GM21526 (cell line): ENCODE measurements around the gene PBX4.
A peak's percentile ranks its signal among the peaks of the same experiment; 100 is the strongest.
"Not testable (repeated sequence)": the region's sequence is repeated elsewhere in the genome, so short reads cannot be mapped to it uniquely, and the experiment has no call there.

ENCODE experiments used
- ATAC-seq: cut with Tn5 transposase; IDR thresholded peaks from one replicate; pipeline ENCODE4 v1.9.1; 2021; ENCODE audit warnings: moderate library complexity; ENCODE audit not compliant: unreplicated experiment, low FRiP score

PBX4 gene

DNA sequence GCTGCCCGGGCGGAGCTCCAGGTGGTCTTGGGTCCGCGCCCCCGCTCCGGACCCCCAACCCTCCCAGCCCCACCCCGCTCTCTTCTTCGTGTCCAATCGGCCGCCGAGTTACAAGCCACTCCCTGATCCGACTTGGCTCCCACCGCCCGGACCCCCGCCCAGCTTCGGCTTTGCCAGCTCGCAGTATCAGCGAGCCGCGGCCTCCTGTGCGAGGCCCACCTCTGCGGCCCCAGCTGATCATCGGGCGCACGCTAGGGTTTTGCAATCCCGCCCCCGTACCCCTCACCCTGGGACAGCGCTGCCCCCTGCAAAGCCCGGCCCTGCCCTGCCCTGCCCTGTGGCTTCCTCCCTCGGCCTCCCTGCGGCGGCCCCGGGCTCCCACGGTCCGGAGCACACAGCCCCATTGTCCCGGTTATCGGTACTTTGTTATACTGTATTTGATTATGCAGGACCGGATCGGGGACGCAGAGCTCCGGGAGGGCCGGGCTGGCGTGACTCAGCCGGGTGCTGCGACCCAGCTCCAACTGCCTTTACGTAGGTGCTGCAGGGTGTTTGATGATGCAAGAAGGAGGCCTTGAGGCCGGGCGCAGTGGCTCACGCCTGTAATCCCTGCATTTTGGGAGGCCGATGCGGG is 10.1 kb upstream of the PBX4 start:
- no peak for ATAC-seq

DNA sequence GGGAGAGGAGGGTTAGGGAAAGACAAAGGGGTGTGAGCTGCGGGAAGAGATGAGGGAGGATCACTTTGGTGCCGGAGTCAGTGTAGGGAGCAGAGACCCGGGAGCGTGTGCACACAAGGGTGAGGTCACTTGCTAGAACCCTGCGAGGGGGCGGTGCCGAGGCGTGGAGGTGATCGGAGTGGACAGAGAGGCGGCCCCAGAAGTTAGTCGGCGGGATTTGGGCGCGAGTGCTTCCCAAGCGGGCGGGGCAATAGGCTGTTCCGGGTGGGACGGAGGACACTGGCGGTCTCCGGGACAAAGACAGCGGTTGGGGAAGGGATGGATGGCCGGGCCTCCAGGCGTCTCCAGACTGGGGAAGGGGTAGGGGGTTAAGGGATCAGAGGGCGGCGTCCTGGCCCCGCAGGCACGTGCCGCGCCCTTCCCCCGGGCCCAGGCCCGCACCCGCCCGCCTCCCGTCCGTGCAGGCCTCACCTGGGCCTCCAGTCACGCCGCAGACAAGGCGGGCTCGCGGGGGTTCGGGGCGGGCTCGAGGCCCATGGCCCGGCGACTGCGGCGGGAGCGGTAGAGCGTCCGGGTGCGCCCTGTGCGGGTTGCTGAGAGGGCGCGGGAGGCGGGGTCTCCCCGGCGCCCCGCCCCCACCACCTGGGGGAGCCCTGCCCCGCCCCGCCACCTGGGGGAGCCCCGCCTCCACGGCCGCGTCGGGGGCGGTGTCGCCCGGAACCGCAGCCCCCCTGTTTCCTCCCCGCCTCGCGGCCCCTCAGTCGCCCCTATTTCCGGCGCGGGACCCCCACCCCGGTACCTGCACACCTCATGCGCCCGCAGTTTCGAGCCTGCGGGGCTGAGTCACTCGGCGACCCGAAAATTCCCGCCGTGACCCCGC is 9.4 kb upstream of the PBX4 start, which contains the start of gene LPAR2:
TSS of gene LPAR2 (minus strand) at position 600 of the 880 bp plus-strand sequence. CDS start 945 bp downstream, outside the sequence.
- ATAC-seq = no peak

DNA sequence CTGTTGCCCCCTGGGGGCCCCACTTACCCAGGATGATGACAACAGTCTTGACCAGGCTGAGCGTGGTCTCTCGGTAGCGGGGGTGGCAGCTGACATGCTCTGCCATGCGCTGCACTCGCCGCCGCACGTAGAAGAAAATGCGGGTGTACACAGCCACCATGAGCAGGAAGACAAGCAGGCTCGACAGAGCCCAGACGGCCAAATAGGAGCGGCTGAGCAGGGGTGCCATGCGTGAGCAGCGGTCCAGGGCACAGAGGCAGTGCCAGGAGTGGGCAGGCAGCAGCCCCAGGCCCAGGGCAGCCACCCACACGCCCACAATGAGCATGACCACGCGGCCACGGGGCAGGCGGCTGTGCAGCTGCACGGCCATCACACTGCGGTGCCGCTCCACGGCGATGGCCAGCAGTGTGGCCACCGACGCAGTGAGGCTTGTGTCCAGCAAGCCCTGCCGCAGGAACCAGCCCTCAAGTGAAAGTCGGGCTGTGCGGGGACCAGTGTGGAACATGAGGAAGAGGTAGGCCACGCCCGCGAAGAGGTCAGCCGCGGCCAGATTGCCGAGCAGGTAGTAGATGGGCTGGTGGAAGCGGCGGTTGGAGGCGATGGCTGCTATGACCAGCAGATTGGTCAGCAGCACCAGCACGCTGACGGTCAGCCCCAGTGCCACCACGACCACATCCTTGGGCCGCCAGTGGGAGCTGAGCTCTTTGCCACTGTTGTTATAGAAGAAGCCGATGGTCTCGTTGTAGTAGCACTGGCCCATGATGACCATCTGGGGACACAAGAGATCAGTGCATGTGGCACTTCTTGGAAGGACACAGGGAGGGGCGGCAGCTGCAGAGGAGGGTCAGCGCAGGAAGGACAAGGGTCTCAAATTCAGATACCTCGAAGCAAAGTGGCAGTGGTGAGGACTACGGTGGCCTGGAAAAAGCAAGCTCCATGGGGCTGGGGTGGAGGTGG is 8.3 kb upstream of the PBX4 start:
- ATAC-seq = no peak

DNA sequence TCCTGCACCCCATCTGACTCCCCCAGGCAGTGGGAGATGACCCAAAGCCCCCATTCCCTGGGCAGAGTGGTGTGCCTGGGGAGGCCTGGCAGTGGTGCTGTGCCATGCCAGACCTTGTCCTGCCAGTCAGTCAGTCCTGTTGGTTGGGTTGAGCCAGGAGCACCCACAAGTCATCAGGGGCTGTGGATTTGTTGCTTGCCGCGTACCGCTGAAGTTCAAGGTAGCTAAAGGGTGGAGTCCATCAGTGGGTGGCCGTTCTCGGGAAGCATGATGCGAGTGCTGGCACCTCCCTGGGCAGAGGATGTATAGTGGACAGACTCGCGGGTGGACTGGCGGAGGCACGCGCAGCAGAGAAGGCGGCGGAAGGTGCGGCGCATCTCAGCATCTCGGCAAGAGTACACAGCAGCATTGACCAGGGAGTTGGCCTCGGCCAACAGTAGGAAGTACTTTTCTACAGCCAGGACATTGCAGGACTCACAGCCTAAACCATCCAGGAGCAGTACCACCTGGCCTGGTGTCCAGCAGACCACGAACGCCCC is 5.6 kb upstream of the PBX4 start:
- no peak for ATAC-seq

DNA sequence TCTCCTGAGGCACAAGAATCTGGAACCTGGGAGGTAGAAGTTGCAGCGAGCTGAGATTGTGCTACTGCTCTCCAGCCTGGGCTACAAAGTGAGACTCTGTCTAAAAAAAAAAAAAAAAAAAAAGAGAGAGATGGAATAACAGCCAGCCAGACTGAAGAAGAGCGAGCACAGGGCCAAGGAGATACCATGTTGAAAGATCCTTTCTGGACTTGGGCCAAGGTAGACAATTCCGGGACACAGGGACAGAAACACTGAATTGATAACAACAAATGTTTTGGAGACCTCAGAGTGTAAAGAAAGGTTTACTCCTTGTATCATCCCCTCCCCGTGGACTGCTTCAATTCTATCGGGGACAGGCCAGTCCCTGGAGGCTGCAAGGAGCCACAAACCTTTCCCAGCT is 4.9 kb upstream of the PBX4 start:
- no peak for ATAC-seq

DNA sequence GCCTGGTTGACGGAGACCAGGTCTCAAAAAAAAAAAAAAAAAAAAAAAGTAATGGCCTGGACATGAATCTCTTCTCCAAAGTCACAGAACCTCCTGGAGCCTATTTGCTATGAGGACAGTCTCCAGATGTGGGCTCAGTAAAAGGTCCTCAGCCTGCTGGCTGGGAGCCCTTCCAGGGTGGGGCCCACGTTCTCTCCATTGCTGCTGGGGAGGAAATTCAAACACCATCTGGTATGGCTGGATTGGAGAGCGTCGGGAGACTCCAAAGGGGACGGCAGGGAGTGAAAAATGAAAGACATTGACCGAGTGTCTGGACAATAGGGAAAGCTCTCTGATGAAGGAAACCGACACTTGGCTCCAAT is 1.3 kb upstream of the PBX4 start:
- no peak for ATAC-seq

DNA sequence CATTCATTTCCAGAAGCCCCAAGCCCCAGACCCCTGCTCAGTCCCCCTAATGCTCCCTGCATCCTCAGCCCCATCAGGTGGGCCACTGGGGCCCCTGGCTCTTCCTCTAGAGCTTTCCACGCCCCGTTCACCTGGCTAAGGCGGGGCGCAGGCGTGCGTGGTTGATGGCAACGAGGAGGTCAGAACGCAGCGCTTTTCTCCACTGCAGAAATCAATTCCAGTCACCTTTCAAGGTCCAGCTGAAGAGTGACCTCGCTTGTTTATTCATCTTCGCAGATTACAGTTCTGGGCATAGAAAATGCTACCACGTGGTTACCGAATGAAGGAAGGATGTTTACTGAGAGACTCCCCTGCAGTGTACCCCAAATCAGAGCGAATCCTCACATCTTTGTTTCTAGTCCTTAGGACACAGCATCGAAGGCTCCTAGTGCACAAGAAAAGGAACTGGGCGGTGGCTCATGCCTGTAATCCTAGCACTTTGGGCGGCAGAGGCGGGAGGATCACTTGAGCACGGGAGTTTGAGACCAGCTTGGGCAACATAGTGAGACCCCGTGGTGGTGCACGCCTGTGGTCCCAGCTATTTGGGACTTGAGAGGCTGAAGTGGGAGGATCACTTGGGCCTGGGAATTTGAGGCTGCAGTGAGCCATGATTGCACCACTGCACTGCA is 828 bp upstream of the PBX4 start:
- ATAC-seq = no peak

DNA sequence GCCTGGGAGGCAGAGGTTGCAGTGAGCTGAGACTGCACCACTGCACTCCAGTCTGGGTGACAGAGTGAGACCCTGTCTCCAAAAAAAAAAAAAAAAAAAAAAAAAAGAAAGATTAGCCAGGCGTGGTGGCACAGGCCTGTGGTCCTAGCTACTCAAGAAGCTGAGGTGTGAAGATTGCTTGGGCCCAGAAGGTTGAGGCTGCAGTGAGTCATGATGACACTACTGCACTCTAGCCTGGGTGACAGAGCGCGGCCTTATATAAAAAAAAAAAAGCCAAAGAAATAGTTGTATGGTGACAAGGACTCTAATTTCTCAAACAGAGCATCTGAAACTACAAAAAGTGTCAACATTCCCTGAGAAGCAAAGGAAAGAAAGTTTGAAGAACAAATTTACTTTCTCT is 3.4 kb downstream of the PBX4 start:
- ATAC-seq = no peak

DNA sequence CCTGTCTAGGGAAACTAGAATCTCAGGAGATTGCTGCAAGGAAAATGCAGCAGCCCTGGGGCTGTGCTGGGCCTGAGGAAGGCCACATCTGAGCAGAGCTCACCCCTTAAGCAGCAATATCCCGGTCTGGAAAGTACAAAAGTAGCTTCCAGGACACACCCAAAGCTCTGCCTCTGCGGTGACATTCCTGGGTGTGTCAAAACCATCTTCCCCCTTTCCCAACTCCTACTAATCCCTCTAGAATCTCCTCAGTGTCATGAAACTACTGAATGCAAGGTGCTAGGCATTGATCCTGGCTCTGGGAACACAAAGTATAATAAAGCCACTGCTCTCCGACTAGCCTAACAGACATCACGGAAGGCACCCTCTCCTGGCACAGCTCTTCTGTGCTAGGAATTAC is 5.0 kb downstream of the PBX4 start:
- ATAC-seq = no peak

DNA sequence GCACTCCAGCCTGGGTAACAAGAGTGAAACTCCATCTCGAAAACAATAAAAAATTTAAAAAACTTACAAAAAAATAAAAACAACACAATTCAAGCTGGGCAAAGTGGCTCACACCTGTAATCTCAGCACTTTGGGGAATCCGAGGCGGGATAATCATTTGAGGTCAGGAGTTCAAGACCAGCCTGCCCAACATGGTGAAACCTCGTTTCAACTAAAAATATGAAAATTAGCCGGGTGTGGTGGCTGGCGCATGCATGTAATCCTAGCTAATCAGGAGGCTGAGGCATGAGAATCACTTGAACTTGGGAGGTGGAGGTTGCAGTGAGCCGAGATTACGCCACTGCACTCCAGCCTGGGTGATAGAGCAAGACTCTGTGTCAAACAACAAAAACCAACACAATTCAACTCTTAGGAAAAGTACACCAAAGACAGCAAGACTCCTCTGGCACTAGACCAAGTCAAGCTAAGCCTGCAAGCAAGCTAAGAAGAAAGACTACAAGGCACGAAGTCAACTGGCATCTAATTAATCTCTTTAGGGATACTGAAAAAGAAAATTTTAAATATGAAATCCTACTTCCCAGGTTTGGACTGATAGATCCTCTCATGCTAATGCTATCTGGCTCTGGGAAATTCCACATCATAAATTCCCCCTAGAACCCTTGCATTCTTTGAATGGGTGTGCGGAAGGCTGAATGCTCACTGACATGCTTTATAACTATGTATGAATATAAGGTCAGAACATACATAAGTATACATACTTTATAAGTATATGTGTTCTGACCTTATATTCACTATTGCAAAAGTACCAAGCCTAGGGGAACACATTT is 7.9 kb downstream of the PBX4 start:
- ATAC-seq = no peak

DNA sequence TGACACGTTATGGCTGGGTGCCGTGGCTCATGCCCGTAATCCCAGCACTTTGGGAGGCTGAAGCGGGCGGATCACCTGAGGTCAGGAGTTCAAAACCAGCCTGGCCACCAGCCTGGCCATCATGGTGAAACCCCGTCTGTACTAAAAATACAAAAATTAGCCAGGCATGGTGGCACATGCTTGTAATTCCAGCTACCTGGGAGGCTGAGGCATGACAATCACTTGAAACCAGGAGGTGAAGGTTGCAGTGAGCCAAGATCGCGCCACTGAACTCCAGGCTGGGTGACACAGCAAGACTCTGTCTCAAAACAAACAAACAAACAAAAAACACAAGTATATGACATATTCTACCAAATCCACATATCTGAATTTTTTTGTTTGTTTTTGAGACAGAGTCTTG is 11.8 kb downstream of the PBX4 start:
- not testable (repeated sequence) for ATAC-seq

DNA sequence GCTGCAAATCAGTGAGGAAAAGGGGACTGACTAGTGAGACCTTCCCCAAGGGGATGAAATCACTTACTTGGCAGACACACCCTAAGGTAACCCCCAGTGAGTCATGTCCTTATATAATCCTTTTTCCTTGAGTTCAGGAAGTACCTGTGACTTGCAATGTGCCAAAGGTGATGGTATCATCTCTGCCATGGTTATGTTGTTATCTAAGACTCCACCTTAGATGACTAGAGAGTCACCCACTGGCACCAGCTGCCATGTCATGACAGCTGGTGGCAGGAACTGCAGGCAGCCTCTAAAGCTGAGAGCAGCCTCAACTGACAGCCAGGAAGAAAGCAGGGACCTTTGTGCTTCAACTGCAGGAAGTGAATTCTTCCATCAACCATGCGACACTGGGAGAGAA is 12.5 kb downstream of the PBX4 start:
- ATAC-seq = no peak

DNA sequence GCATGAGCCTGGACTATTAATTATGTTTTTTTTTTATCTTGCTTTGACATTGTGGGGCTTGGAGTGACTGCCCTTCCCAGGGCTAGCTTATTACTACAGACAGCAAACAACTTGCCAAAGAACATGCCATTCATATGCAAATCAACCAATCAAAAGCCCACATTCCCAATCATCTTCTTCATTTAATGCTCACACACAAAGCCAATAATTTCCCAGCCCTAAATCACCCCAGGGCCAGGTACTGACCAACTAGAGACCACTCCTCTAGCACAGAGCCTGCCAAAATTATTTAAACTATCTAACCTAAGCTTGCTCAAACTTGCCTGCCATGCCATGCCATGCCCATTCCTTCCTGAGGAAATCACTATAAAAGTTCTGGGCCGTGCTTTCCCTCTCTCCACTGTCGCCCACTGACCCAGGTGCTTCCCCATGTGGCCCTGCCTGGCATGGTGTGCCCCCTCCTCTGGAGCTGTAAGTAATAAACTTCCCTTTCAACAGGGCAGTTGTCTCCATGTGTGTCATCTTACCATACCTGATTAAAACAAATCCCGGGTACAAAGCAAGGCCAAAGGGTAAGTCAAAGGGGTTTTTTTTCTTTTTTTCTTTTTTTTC is 15.7 kb downstream of the PBX4 start:
- no peak for ATAC-seq

DNA sequence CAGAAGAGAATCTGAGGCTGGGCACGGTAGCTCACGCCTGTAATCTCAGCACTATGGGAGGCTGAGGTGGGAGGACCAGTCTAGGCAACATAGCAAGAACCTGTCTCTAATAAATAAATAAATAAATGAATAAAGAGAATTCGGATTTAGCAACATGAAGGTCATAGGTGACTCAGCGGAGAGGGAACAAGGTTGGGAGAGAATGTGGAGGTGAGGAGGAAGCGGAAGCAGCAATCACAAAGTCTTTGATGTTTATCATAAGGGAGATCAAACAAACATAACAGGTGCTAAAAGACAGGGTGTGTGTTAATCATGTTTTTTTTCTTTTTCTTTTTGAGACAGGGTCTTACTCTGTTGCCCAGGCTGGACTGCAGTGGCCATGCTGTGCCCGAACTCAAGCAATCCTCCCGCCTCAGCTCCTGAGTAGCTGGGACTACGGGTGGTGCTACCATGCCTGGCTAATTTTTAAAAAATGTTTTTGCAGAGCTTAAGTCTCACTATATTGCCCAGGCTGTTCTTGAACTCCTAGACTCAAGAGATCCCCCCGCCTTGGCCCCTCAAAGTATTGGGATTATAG is 16.3 kb downstream of the PBX4 start:
- ATAC-seq = no peak

DNA sequence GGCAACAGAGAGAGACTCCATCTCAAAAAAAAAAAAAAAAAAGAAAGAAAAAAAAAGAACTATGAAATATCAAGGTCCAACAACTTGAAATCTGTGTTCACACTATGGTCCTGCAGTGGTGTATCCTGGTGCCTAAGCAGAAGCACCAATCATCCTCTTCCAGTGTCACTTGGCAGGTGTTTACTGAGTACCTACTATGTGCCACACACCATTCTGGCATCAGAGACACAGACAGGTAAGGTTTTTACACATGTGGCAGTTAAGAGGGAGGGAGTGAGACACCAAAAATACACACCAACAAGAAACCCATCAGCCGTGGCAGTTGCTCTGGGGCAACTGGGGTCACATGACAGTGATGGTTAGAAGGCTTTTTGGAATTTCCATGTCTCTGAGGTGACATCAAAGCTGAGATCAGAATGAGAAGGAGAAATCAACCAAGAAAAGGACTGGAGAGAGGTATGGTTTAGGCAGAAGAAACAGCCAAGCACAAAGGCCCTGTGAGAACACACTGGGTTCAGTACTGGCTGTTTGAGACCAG is 17.6 kb downstream of the PBX4 start:
- ATAC-seq = no peak

DNA sequence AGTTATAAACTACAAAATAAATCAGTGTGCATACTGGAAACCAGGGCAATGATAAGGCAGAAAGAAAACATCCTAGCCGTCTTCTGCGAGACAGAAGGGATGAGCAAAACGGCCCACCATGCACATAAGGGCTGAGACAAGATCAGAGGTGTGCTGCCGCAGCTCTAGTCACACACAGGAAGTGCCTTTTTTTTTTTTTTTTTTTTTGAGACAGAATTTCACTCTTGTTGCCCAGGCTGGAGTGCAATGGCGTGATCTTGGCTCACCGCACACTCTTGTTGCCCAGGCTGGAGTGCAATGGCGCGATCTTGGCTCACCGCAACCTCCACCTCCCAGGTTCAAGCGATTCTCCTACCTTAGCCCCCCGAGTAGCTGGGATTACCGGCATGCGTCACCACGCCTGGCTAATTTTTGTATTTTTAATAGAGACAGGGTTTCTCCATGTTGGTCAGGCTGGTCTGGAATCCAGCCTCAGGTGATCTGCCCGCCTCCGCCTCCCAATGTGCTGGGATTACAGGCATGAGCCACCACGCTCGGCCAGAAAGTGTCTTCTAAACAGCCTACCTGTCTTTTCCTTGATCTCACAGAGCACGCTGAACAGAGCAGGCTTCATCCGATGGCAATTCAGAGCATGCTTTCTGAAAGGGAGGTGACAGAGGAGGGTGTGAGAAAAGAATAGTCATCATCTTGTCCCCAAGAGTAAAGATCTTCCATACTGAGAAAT is 19.6 kb downstream of the PBX4 start:
- ATAC-seq = not testable (repeated sequence)

DNA sequence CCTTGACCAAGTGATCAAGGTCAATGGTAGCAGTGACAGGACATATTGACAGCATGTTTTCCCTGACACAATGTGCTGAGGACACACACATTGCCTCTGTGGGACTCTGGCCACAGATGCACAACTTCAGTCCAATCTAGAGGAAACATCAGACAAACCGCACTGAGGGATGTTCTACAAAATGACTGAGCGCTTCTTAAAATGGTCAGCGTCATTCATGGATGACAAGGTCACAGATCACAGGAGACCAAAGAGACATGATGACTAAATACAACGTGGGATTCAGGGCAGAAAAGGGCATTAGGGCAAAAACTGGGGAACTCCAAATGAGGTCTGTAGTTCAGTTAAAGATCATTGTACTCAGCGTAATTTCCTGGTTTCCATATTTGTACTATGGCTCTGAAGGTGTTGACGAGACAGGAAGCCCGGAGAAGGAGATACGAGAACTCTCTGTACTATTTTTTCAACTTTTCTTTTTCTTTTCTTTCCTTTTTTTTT is 20.6 kb downstream of the PBX4 start:
- ATAC-seq = peak; percentile 46
